ENCODE data around the gene HES6. TPM values are rescaled to one million over a fixed set of nuclear protein-coding genes. Genes with fewer than 3 reads are reported as not detected.

HES6 gene
- total and polyA plus RNA-seq, 2 of the 8 experiments (the other 6 are each of a cell fraction or from before 2014, with no cell fraction given) = 32.6 to 36.3 TPM

GRCh38 chr2:238267341-238267710 is 27.5 kb upstream of the HES6 start:
- peaks cover 0 to 2% (median 0%) of the 10 kb centered on the region in 4 experiments; a peak in 1 of 7 replicates for H3K4me1 ChIP-seq (replicated peaks in 1 of 4; ENCODE audit: control insufficient read depth in 3 of 4, insufficient read depth in 4 of 4, low read length in 3 of 4)
- H3K18ac ChIP-seq (ENCODE audit: extremely low read depth, low read length) = no peak overlapping the region
- WGBS, 2 experiments (ENCODE audit: extremely low coverage in 1 of 2, insufficient coverage in 1 of 2, insufficient read length in 1 of 2, insufficient replicate concordance in 2 of 2, low coverage in 1 of 2, low lambda C conversion rate in 2 of 2, missing lambda C conversion rate in 1 of 2) = 83% methylated on average over 1 of the region's 1 CpG; no CpG with 5 or more reads in 1 of the 2 experiments
- no peak for DNase-seq (ENCODE audit: low read depth in 1 of 2, low spot score in 2 of 2)
- no peak overlapping the region for H3K4ac ChIP-seq (replicated peaks; ENCODE audit: insufficient read length, low read depth, low read length)
- no peaks in the 10 kb centered on the region; a peak in 2 of 8 replicates for H3K36me3 ChIP-seq (ENCODE audit: control insufficient read depth in 2 of 4, insufficient read depth in 4 of 4, low read length in 3 of 4)
- H3K23me2 ChIP-seq (ENCODE audit: low read depth, low read length) = no peaks in the 10 kb centered on the region
- no peak overlapping the region for H3K9ac ChIP-seq (replicated peaks in 1 of 4; ENCODE audit: extremely low read depth in 1 of 4, low read depth in 3 of 4, low read length in 3 of 4)
- H3K27me3 ChIP-seq (replicated peaks in 1 of 4; ENCODE audit: control insufficient read depth in 3 of 4, extremely low read depth in 1 of 4, insufficient read depth in 3 of 4, low read length in 3 of 4) = no peaks in the 10 kb centered on the region
- H4K8ac ChIP-seq (ENCODE audit: extremely low read depth, insufficient read depth, low read length) = no peak overlapping the region
- no peaks in the 10 kb centered on the region for H3K79me1 ChIP-seq (ENCODE audit: low read depth, low read length)
- H3K56ac ChIP-seq (replicated peaks; ENCODE audit: insufficient read length, low read depth, low read length) = no peak overlapping the region
- H2BK5ac ChIP-seq (ENCODE audit: low read depth, low read length) = no peak overlapping the region
- H3K9me3 ChIP-seq (ENCODE audit: insufficient read depth in 2 of 2, low read depth in 1 of 2, low read length in 1 of 2) = no peaks in the 10 kb centered on the region
- H2BK15ac ChIP-seq (ENCODE audit: low read length) = no peak overlapping the region
- H4K20me1 ChIP-seq (replicated peaks in 1 of 2; ENCODE audit: control insufficient read depth in 1 of 2, insufficient read depth in 2 of 2, low read length in 2 of 2) = no peaks in the 10 kb centered on the region
- CTCF ChIA-PET (ENCODE audit: partially characterized antibody) = interaction anchor here (1.2 to 17.1 kb wide), 4 partner anchors 9 to 37 kb away, joined by 3 to 298 read pairs (median 106); no protein-coding TSS in a partner anchor
- H3K27ac ChIP-seq (ENCODE audit: low read depth, low read length) = no peak overlapping the region
- FAIRE-seq = no peak
- no peak overlapping the region for H2AFZ ChIP-seq (ENCODE audit: low read length)
- H3K23ac ChIP-seq (ENCODE audit: insufficient read length) = no peak overlapping the region
- H2BK120ac ChIP-seq (replicated peaks; ENCODE audit: low read depth, low read length) = no peak overlapping the region
- no peak overlapping the region for H3K14ac ChIP-seq (ENCODE audit: insufficient read length)
- no peak overlapping the region for H3K4me3 ChIP-seq (ENCODE audit: extremely low read depth in 1 of 4, insufficient read depth in 2 of 4, low read depth in 3 of 4, low read length in 4 of 4)
- no peak overlapping the region for H2AK5ac ChIP-seq (ENCODE audit: low read depth, low read length)
- H4K5ac ChIP-seq (ENCODE audit: insufficient read length, low read depth, low read length) = no peak overlapping the region
- no peak overlapping the region for H2BK20ac ChIP-seq (ENCODE audit: low read length)
- POLR2A ChIA-PET (ENCODE audit: partially characterized antibody) = no interaction called here
- no peaks in the 10 kb centered on the region for H3K79me2 ChIP-seq (ENCODE audit: control insufficient read depth in 1 of 2, insufficient read depth in 2 of 2, low read length in 2 of 2)
- no peak overlapping the region for H3K4me2 ChIP-seq (ENCODE audit: insufficient read depth in 1 of 2, low read depth in 2 of 2, low read length in 2 of 2)
- H4K91ac ChIP-seq (replicated peaks; ENCODE audit: insufficient read length, low read length) = no peak overlapping the region
- TF ChIP-seq RBBP5 (IDR thresholded peaks at IDR 0.05; ENCODE audit: borderline replicate concordance, low read depth, low read length) = no peak
- no peak for TF ChIP-seq RFX5 (IDR thresholded peaks at IDR 0.05; ENCODE audit: borderline replicate concordance, low read depth, low read length)
- TF ChIP-seq SUZ12 (IDR thresholded peaks at IDR 0.05; ENCODE audit: low read length) = no peak
- TF ChIP-seq GABPA (IDR thresholded peaks at IDR 0.05; ENCODE audit: borderline replicate concordance, insufficient read depth, low read length) = no peak
- no peak for TF ChIP-seq YY1 (IDR thresholded peaks at IDR 0.05; ENCODE audit: low read depth, low read length)
- TF ChIP-seq KDM1A (IDR thresholded peaks at IDR 0.05; ENCODE audit: borderline replicate concordance, low read length) = no peak
- H2BK12ac ChIP-seq (ENCODE audit: low read depth, low read length) = no peak overlapping the region
